ENCODE measurements around the gene CNNM2.

GRCh38 chr10:103072891-103073290, 154.8 kb downstream of the CNNM2 start:
- TF ChIP-seq POLR2AphosphoS5 (IDR thresholded peaks at IDR 0.05; ENCODE audit: low read depth, low read length): no peak
- no peak for TF ChIP-seq FOXP2 (optimal IDR thresholded peaks at IDR 0.05; ENCODE audit: borderline replicate concordance, extremely low read depth, extremely low read length, insufficient read depth)
- no peak for TF ChIP-seq TAF1 (IDR thresholded peaks at IDR 0.05; ENCODE audit: borderline replicate concordance, insufficient read depth, low read length)

Data from PFSK-1 (cell line).